HepG2 (cell line): ENCODE data around the gene XPNPEP3. TPM values are rescaled to one million over a fixed set of nuclear protein-coding genes. Genes with fewer than 3 reads are reported as not detected.

Source experiments
- ATAC-seq: fragments of 200-7000 bp; cut with Tn5 transposase; 3 replicates; pipeline ENCODE4 v1.9.1; 2020; ENCODE audit warnings: mild to moderate bottlenecking, moderate library complexity
- BruUV-seq: library from RNA; stranded (reverse); fragments of 400-500 nt; replicated peaks from 2 replicates; lab custom pipeline; 2021; lab: Mats Ljungman, UMichigan
- CTCF ChIA-PET: fragments of 300-600 bp; formaldehyde crosslinking; extraction: SDS; loops from one replicate; lab custom pipeline; 2021; ENCODE audit warnings: low total read pairs, inconsistent platforms, low intra/inter-chr PET ratio; lab: Yijun Ruan, JAX
- POLR2A ChIA-PET: fragments of 350-600 bp; sonication (Branson Sonifier 250); formaldehyde crosslinking; loops from one replicate; lab custom pipeline; 2020; ENCODE audit warnings: antibody characterized with exemption, inconsistent platforms; lab: Yijun Ruan, JAX
- DNase-seq: peaks from one replicate; pipeline ENCODE4 v3.0.0-alpha.2; 2015; ENCODE audit warnings: low spot score
- FAIRE-seq: peaks from 3 replicates; lab custom pipeline; 2011; peaks lifted over from hg19 to GRCh38; lab: Jason Lieb, UNC
- H2AFZ ChIP-seq: one replicate; pipeline ENCODE4 v1.6.1; 2011; ENCODE audit warnings: low read length, inconsistent platforms
- H3K27ac ChIP-seq: fragments of 300-600 bp; 3 replicates; pipeline ENCODE4 v1.8.0; 2011; ENCODE audit warnings: mixed run types, mild to moderate bottlenecking, mixed read lengths, low read length, inconsistent platforms; ENCODE audit not compliant: insufficient read depth; ENCODE audit errors: extremely low read length
- H3K27me3 ChIP-seq, 2 experiments: fragments of 200-600 bp in 1 of 2; 2 replicates in 1 of 2; 3 replicates in 1 of 2; pipeline versions ENCODE4 v1.6.0 to v1.8.0; 2011; ENCODE audit warnings: low read length in 2 of 2, mild to moderate bottlenecking in 2 of 2, moderate library complexity in 2 of 2, inconsistent platforms in 1 of 2; ENCODE audit not compliant: insufficient read depth in 2 of 2, control insufficient read depth in 1 of 2
- H3K36me3 ChIP-seq, 2 experiments: fragments of 200-600 bp in 1 of 2; replicated peaks in 1 of 2; 2 replicates in 1 of 2; 3 replicates in 1 of 2; pipeline versions ENCODE4 v1.5.1 to v1.8.0; 2011; ENCODE audit warnings: low read length in 2 of 2, inconsistent platforms in 1 of 2; ENCODE audit not compliant: insufficient read depth in 2 of 2, control insufficient read depth in 1 of 2
- H3K4me1 ChIP-seq: 2 replicates; pipeline ENCODE4 v1.5.1; 2012; ENCODE audit warnings: low read length, inconsistent platforms; ENCODE audit not compliant: insufficient read depth
- H3K4me2 ChIP-seq: 2 replicates; pipeline ENCODE4 v1.6.0; 2011; ENCODE audit warnings: low read depth, low read length, inconsistent platforms
- H3K4me3 ChIP-seq, 3 experiments: fragments of 200-600 bp in 1 of 3; sonication (generic), shearing (Covaris generic) in 1 of 3; replicated peaks in 1 of 3; 2 replicates each; pipeline ENCODE4 v1.5.1; 2011 to 2016; ENCODE audit warnings: low read length in 3 of 3, inconsistent platforms in 2 of 3, low read depth in 2 of 3, mild to moderate bottlenecking in 2 of 3, control low read depth in 1 of 3, mixed read lengths in 1 of 3; ENCODE audit not compliant: insufficient read depth in 1 of 3
- H3K79me2 ChIP-seq: one replicate; pipeline ENCODE4 v1.6.1; 2011; ENCODE audit warnings: low read length, inconsistent platforms; ENCODE audit not compliant: insufficient read depth
- H3K9ac ChIP-seq: 2 replicates; pipeline ENCODE4 v1.6.0; 2011; ENCODE audit warnings: mild to moderate bottlenecking, low read depth, low read length, inconsistent platforms; ENCODE audit not compliant: insufficient read depth
- H3K9me3 ChIP-seq: 2 replicates; pipeline ENCODE4 v1.5.1; 2012; ENCODE audit warnings: mild to moderate bottlenecking, low read length
- H4K20me1 ChIP-seq: 2 replicates; pipeline ENCODE4 v1.6.0; 2011; ENCODE audit warnings: inconsistent platforms, mild to moderate bottlenecking, low read length, moderate library complexity; ENCODE audit not compliant: insufficient read depth
- FOXA3 ChIP-seq: IDR thresholded peaks from 2 replicates; pipeline ENCODE4 v1.6.1; 2016; ENCODE audit warnings: missing genetic modification reagents, missing compliant biosample characterization
- HNRNPL ChIP-seq: fragments of 200-400 bp; formaldehyde crosslinking; IDR thresholded peaks from 2 replicates; pipeline ENCODE4 v1.6.1; 2017; ENCODE audit warnings: mild to moderate bottlenecking, low read depth, low read length
- ZNF282 ChIP-seq: fragments of 450-650 bp; IDR thresholded peaks from 2 replicates; pipeline ENCODE4 v1.6.1; 2018; ENCODE audit not compliant: partially characterized antibody
- ZNF782 ChIP-seq: sonication (generic); formaldehyde crosslinking; IDR thresholded peaks from 2 replicates; pipeline ENCODE4 v1.4.0; 2020; ENCODE audit warnings: missing genetic modification reagents, mild to moderate bottlenecking, borderline replicate concordance
- WGBS: methylation state at CpG from one replicate; pipeline ENCODE4 v1.1.6; 2017; ENCODE audit warnings: low lambda C conversion rate; 5-methylcytosine and 5-hydroxymethylcytosine counted together
- in situ Hi-C: cut with HindIII; loops from 2 replicates; pipeline ENCODE4 v1.10.0; 2017; ENCODE audit warnings: low pct_unique_long_range_greater_than_20kb; ENCODE audit not compliant: extremely low pct_ligation_motif_present
- intact Hi-C: fragments of 100-400 bp; cut with micrococcal nuclease; formaldehyde crosslinking; loops from one replicate; pipeline ENCODE4 v1.10.0; 2022; ENCODE audit not compliant: unreplicated experiment
- microRNA-seq: library from miRNA; unstranded; fragments of <30 nt; microRNA quantifications from one replicate; pipeline ENCODE4, GENCODE V29; 2020
- polyA plus RNA-seq, 8 experiments: library from polyadenylated mRNA; depleted of rRNA in 3 of 8; stranded (reverse) in 7 of 8; unstranded in 1 of 8; fragments of >200 nt; fragmentation: Illumina TruSeq in 4 of 8; extraction: Trizol in 4 of 8; gene quantifications; 2 replicates each; pipeline versions ENCODE4 v1.2.1 to v1.2.3, GENCODE V29; 2011 to 2016; ENCODE audit warnings: low read depth in 4 of 8, missing spikeins in 1 of 8, mixed read lengths in 1 of 8; ENCODE audit not compliant: insufficient read depth in 1 of 8
- small RNA-seq, 3 experiments: library from RNA; depleted of rRNA; stranded (forward); fragments of <200 nt; gene quantifications; one replicate each; pipeline ENCODE3, GENCODE V24; 2012; ENCODE audit warnings: low read depth in 2 of 3, low replicate concordance in 1 of 3; ENCODE audit not compliant: insufficient read length in 3 of 3, insufficient read depth in 2 of 3
- total RNA-seq, 5 experiments: library from RNA; depleted of rRNA; stranded (reverse); fragments of >200 nt; fragmentation: Illumina TruSeq; extraction: Trizol; gene quantifications; 2 replicates each; pipeline ENCODE4 v1.2.3, GENCODE V29; 2016; ENCODE audit warnings: low read depth in 1 of 5

XPNPEP3 gene
- total and polyA plus RNA-seq, 2 of the 13 experiments (the other 11 are each of a cell fraction or from before 2014, with no cell fraction given) = 10.3 to 14.0 TPM

- BruUV-seq = no TSS peak
- Histone ChIP-seq H3K79me2 (no peaks in the 10 kb centered on the region), H3K4me2 (no peak overlapping the region), H2AFZ (no peak overlapping the region), H3K36me3 (no peaks in the 10 kb centered on the region), H3K27ac (no peak overlapping the region), H4K20me1 (no peaks in the 10 kb centered on the region), H3K27me3 (no peaks in the 10 kb centered on the region; a peak in 1 of 5 replicates), H3K9me3 (no peaks in the 10 kb centered on the region), H3K4me3 (no peak overlapping the region), H3K4me1 (peaks cover 16% of the 10 kb centered on the region), H3K9ac (no peak overlapping the region)
- FAIRE-seq = no peak
- CTCF ChIA-PET = no interaction called here
- POLR2A ChIA-PET = no interaction called here
- in situ Hi-C loops = no loop called here
- DNase-seq = no peak
- WGBS = 70% methylated on average over 7 of the region's 8 CpGs
- 0 out of 3 replicates have a peak, but pooled peaks have one; percentile 26 for ATAC-seq
- TF ChIP-seq FOXA3 (CRISPR knock-in tag) (no peak), ZNF282 (no peak), ZNF782 (CRISPR knock-in tag) (no peak), HNRNPL (no peak)
- intact Hi-C loops = no loop called here
These were observed 122.9 kb downstream of the XPNPEP3 start for GRCh38 chr22:40979871-40980270.

Small RNAs within 50 kb of the gene (microRNA-seq; reads per million reads assigned to microRNA genes)
- gene MIR4766 = 4.3 reads per million, percentile 29 among the genes with 10 or more reads in this experiment

Small RNAs within 50 kb of the gene (small RNA-seq; reads per million reads assigned to genes)
- gene MIR4766 (0 to 10.6 (median 3.3) reads per million in 3 experiments), gene RF00017 (0 reads per million in 3 experiments), gene RNU6-379P (0 reads per million in 3 experiments)

Other genes with a start within 250 kb of the XPNPEP3 start
- 8.2 and 9.9 TPM in 2 replicates for gene MRTFA, start 220.4 kb upstream of the XPNPEP3 start, total RNA-seq (2016; rRNA removed; fragmentation: Illumina TruSeq; extraction: Trizol)
- gene MRTFA, start 220.4 kb upstream of the XPNPEP3 start, polyA plus RNA-seq (2011; rRNA removed) = 2.4 TPM in 2 replicates
- 0.28 and 0.40 TPM in 2 replicates for gene MCHR1, start 177.7 kb upstream of the XPNPEP3 start, total RNA-seq (2016; rRNA removed; fragmentation: Illumina TruSeq; extraction: Trizol)
- 0.42 and 0.83 TPM in 2 replicates for gene MCHR1, start 177.7 kb upstream of the XPNPEP3 start, polyA plus RNA-seq (2011; rRNA removed)
- 24.0 and 27.9 TPM in 2 replicates for gene SLC25A17, start 37.8 kb upstream of the XPNPEP3 start, total RNA-seq (2016; rRNA removed; fragmentation: Illumina TruSeq; extraction: Trizol)
- gene SLC25A17, start 37.8 kb upstream of the XPNPEP3 start, polyA plus RNA-seq (2011; rRNA removed) = 12.6 and 15.7 TPM in 2 replicates
- 274 and 393 TPM in 2 replicates for gene ST13, start 509 bp upstream of the XPNPEP3 start, total RNA-seq (2016; rRNA removed; fragmentation: Illumina TruSeq; extraction: Trizol)
- 104 and 110 TPM in 2 replicates for gene ST13, start 509 bp upstream of the XPNPEP3 start, polyA plus RNA-seq (2011; rRNA removed)
- not detected in 2 replicates for gene DNAJB7, start 5.0 kb downstream of the XPNPEP3 start, total RNA-seq (2016; rRNA removed; fragmentation: Illumina TruSeq; extraction: Trizol)
- not detected in 2 replicates for gene DNAJB7, start 5.0 kb downstream of the XPNPEP3 start, polyA plus RNA-seq (2011; rRNA removed)
- 84.9 and 111 TPM in 2 replicates for gene RBX1, start 94.2 kb downstream of the XPNPEP3 start, total RNA-seq (2016; rRNA removed; fragmentation: Illumina TruSeq; extraction: Trizol)
- gene RBX1, start 94.2 kb downstream of the XPNPEP3 start, polyA plus RNA-seq (2011; rRNA removed) = 71.3 and 90.2 TPM in 2 replicates
- 14.9 and 30.9 TPM in 2 replicates for gene EP300, start 235.4 kb downstream of the XPNPEP3 start, total RNA-seq (2016; rRNA removed; fragmentation: Illumina TruSeq; extraction: Trizol)
- gene EP300, start 235.4 kb downstream of the XPNPEP3 start, polyA plus RNA-seq (2011; rRNA removed) = 13.6 and 15.3 TPM in 2 replicates